Measurements from ENCODE around the gene ZNF593.

Gene ZNF593

GRCh38 chr1:26171084-26172072, 1.7 kb downstream of the ZNF593 start, which contains the start of gene ZNF593OS:
Gene ZNF593OS, minus strand, starts transcription at chr1:26171832. Its CDS starts 171 bp downstream, at chr1:26171661.
- Histone ChIP-seq H2AFZ (ENCODE audit: low read depth, low read length) (no peak within 1 kb of the TSS), H3K27me3 (ENCODE audit: low read depth, low read length) (no peaks in the 10 kb centered on the region), H3K4me3 (ENCODE audit: low read length) (peak within 1 kb of the TSS; percentile 98), H3K9me3 (ENCODE audit: insufficient read depth, low read length) (no peaks in the 10 kb centered on the region), H3K36me3 (replicated peaks; ENCODE audit: low read depth, low read length) (no peaks in the 10 kb centered on the region), H3K79me2 (ENCODE audit: low read length) (peaks cover 18% of the 10 kb centered on the region), H4K20me1 (ENCODE audit: insufficient read depth, low read length) (no peaks in the 10 kb centered on the region), H3K4me1 (ENCODE audit: low read length) (0 out of 2 replicates have a peak, but pooled peaks cover 10% of the 10 kb centered on the region), H3K4me2 (ENCODE audit: low read length) (peak within 1 kb of the TSS; percentile 96), H3K27ac (ENCODE audit: low read length) (no peak within 1 kb of the TSS), H3K9ac (ENCODE audit: low read length) (peak within 1 kb of the TSS; percentile 87; the same call in 1 of the 2 replicates)
- no peak for TF ChIP-seq EZH2phosphoT487 (IDR thresholded peaks at IDR 0.05; ENCODE audit: low read depth)

GRCh38 chr1:26175346-26175745, 5.6 kb downstream of the ZNF593 start:
- no peak overlapping the region for H3K4me3 ChIP-seq (ENCODE audit: low read length)
- H3K36me3 ChIP-seq (replicated peaks; ENCODE audit: low read depth, low read length), result no peaks in the 10 kb centered on the region
- H3K27ac ChIP-seq (ENCODE audit: low read length), result no peak overlapping the region
- H2AFZ ChIP-seq (ENCODE audit: low read depth, low read length), result no peak overlapping the region
- no peaks in the 10 kb centered on the region for H3K27me3 ChIP-seq (ENCODE audit: low read depth, low read length)
- H3K9ac ChIP-seq (ENCODE audit: low read length), result no peak overlapping the region
- no peaks in the 10 kb centered on the region for H4K20me1 ChIP-seq (ENCODE audit: insufficient read depth, low read length)
- TF ChIP-seq EZH2phosphoT487 (IDR thresholded peaks at IDR 0.05; ENCODE audit: low read depth) (no peak), CTCF (IDR thresholded peaks at IDR 0.05; ENCODE audit: low read depth, low read length) (no peak)
- H3K79me2 ChIP-seq (ENCODE audit: low read length), result peaks cover 11% of the 10 kb centered on the region
- H3K4me1 ChIP-seq (ENCODE audit: low read length), result 0 out of 2 replicates have a peak, but pooled peaks cover 6% of the 10 kb centered on the region
- no peaks in the 10 kb centered on the region for H3K9me3 ChIP-seq (ENCODE audit: insufficient read depth, low read length)
- no peak overlapping the region for H3K4me2 ChIP-seq (ENCODE audit: low read length)

GRCh38 chr1:26177182-26177684, 7.5 kb downstream of the ZNF593 start, which contains the start of gene CNKSR1:
Gene CNKSR1, plus strand, starts transcription at chr1:26177491. Its CDS starts 57 bp downstream, at chr1:26177548.
- Histone ChIP-seq H3K4me1 (ENCODE audit: low read length) (no peaks in the 10 kb centered on the region), H3K79me2 (ENCODE audit: low read length) (no peaks in the 10 kb centered on the region), H4K20me1 (ENCODE audit: insufficient read depth, low read length) (no peaks in the 10 kb centered on the region), H2AFZ (ENCODE audit: low read depth, low read length) (no peak within 1 kb of the TSS), H3K27ac (ENCODE audit: low read length) (no peak within 1 kb of the TSS), H3K9me3 (ENCODE audit: insufficient read depth, low read length) (no peaks in the 10 kb centered on the region), H3K4me2 (ENCODE audit: low read length) (no peak within 1 kb of the TSS), H3K9ac (ENCODE audit: low read length) (no peak within 1 kb of the TSS), H3K36me3 (replicated peaks; ENCODE audit: low read depth, low read length) (no peaks in the 10 kb centered on the region), H3K4me3 (ENCODE audit: low read length) (no peak within 1 kb of the TSS), H3K27me3 (ENCODE audit: low read depth, low read length) (no peaks in the 10 kb centered on the region)
- no peak for TF ChIP-seq CTCF (IDR thresholded peaks at IDR 0.05; ENCODE audit: low read depth, low read length)
- no peak for TF ChIP-seq EZH2phosphoT487 (IDR thresholded peaks at IDR 0.05; ENCODE audit: low read depth)

GRCh38 chr1:26180010-26180506, 10.3 kb downstream of the ZNF593 start:
- no peak overlapping the region for H3K27ac ChIP-seq (ENCODE audit: low read length)
- no peaks in the 10 kb centered on the region for H3K9me3 ChIP-seq (ENCODE audit: insufficient read depth, low read length)
- no peak overlapping the region for H3K9ac ChIP-seq (ENCODE audit: low read length)
- no peaks in the 10 kb centered on the region for H3K4me1 ChIP-seq (ENCODE audit: low read length)
- H3K36me3 ChIP-seq (replicated peaks; ENCODE audit: low read depth, low read length), result no peaks in the 10 kb centered on the region
- no peak overlapping the region for H3K4me3 ChIP-seq (ENCODE audit: low read length)
- no peaks in the 10 kb centered on the region for H3K27me3 ChIP-seq (ENCODE audit: low read depth, low read length)
- H3K4me2 ChIP-seq (ENCODE audit: low read length), result no peak overlapping the region
- no peaks in the 10 kb centered on the region for H4K20me1 ChIP-seq (ENCODE audit: insufficient read depth, low read length)
- no peak overlapping the region for H2AFZ ChIP-seq (ENCODE audit: low read depth, low read length)
- no peak for TF ChIP-seq EZH2phosphoT487 (IDR thresholded peaks at IDR 0.05; ENCODE audit: low read depth)
- TF ChIP-seq CTCF (IDR thresholded peaks at IDR 0.05; ENCODE audit: low read depth, low read length), result no peak
- H3K79me2 ChIP-seq (ENCODE audit: low read length), result no peaks in the 10 kb centered on the region
